ENCODE results near the gene IRX2. TPM values are rescaled to one million over a fixed set of nuclear protein-coding genes. Genes with fewer than 3 reads are reported as not detected.

Gene IRX2
- total and polyA plus RNA-seq, 2 donors (not counting 3 experiments of a cell fraction or from before 2014, with no cell fraction given) = not detected

DNA sequence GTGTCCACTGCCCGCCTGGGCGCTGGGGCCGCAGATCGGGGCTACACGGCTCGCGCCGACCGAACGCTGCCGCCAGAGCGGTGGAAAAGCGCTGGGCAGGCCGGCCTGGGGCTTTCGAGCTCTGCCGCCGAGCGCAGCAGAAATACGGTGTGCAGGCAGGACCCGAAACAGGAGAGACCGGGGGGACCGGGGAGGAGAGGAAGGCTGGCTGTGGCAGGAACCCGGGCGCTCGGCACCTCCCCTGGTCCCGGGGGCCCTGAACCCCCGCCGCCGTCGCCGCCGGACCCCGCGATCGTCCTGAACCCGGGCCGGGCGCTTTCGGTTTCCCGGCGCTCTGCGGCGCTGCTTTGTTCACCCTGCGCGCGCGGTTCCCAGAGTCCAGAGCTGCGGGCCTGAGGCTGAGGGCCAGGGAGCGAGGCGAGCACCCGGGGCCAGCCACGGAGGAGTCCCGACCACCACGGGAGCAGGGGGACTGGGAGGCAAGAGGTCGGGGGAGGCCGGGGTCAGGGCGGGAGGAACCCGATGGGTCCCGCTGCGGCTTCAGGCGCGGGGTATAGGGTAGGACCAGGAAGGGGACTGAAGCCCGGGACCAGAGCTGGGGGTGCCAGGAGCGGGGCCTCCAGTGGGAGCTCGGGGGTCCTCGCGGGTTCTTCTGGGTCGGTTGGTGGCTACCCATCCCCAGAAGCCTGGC is 12.0 kb downstream of the IRX2 start:
- DNase-seq (ENCODE audit: low read depth, low spot score) (no peak), FAIRE-seq (no peak)
- no TSS peak for BruUV-seq (replicated peaks)
- Histone ChIP-seq H2AFZ (ENCODE audit: low read depth, low read length) (no peak overlapping the region), H3K4me3 (replicated peaks in 1 of 3; ENCODE audit: insufficient read depth in 1 of 3, low read depth in 1 of 3, low read length in 3 of 3) (peak overlapping the region in 1 of 3 experiments; percentile 18), H3K36me3 (ENCODE audit: control insufficient read depth in 2 of 2, extremely low read depth in 1 of 2, insufficient read depth in 2 of 2, low read length in 2 of 2) (no peaks in the 10 kb centered on the region), H4K20me1 (replicated peaks; ENCODE audit: control insufficient read depth, extremely low read depth, insufficient read depth, low read length) (no peaks in the 10 kb centered on the region), H3K9me1 (replicated peaks; ENCODE audit: control insufficient read depth, extremely low read depth, insufficient read depth, low read length) (no peaks in the 10 kb centered on the region), H3K79me2 (ENCODE audit: control insufficient read depth, insufficient read depth, low read length) (no peaks in the 10 kb centered on the region), H3K4me2 (ENCODE audit: insufficient read depth, low read length) (peak overlapping the region; percentile 6), H3K9ac (replicated peaks; ENCODE audit: extremely low read depth, insufficient read depth, low read length) (no peak overlapping the region), H3K9me3 (replicated peaks; ENCODE audit: control insufficient read depth, insufficient read depth, low read length) (no peaks in the 10 kb centered on the region), H3K4me1 (ENCODE audit: control insufficient read depth, extremely low read depth, insufficient read depth, low read length) (no peaks in the 10 kb centered on the region), H3K27me3 (ENCODE audit: control insufficient read depth in 2 of 2, insufficient read depth in 2 of 2, low read length in 2 of 2) (peaks cover 30 to 63% of the 10 kb centered on the region in 2 experiments), H3K27ac (ENCODE audit: insufficient read depth, low read depth, low read length) (no peak overlapping the region)
- ChIA-PET CTCF (no interaction called here), POLR2A (no interaction called here)
- TF ChIP-seq EZH2 (IDR thresholded peaks at IDR 0.05; ENCODE audit: borderline replicate concordance, low read depth, low read length, severe bottlenecking) = peak; percentile 62
- TF ChIP-seq GATA2 (IDR thresholded peaks at IDR 0.05; ENCODE audit: insufficient read depth, insufficient read length, low read depth, low read length) = no peak
- intact Hi-C loops (cut with micrococcal nuclease) (loop anchor here (10.0 kb wide), 1 partner anchor 855 kb away; the partner anchor contains the start of gene IRX1), dilution Hi-C loops (cut with MboI; ENCODE audit: extremely low pct_ligation_motif_present, low sequenced_read_pairs) (no loop called here)

GRCh38 chr5:2738700-2739359 is 12.6 kb downstream of the IRX2 start:
- no peaks in the 10 kb centered on the region for H3K4me1 ChIP-seq (ENCODE audit: control insufficient read depth, extremely low read depth, insufficient read depth, low read length)
- dilution Hi-C loops (cut with MboI; ENCODE audit: extremely low pct_ligation_motif_present, low sequenced_read_pairs) = no loop called here
- H3K9me1 ChIP-seq (replicated peaks; ENCODE audit: control insufficient read depth, extremely low read depth, insufficient read depth, low read length) = no peaks in the 10 kb centered on the region
- H3K9ac ChIP-seq (replicated peaks; ENCODE audit: extremely low read depth, insufficient read depth, low read length) = no peak overlapping the region
- peaks cover 30 to 56% of the 10 kb centered on the region in 2 experiments for H3K27me3 ChIP-seq (ENCODE audit: control insufficient read depth in 2 of 2, insufficient read depth in 2 of 2, low read length in 2 of 2)
- peak overlapping the region in 1 of 3 experiments; percentile 18 for H3K4me3 ChIP-seq (replicated peaks in 1 of 3; ENCODE audit: insufficient read depth in 1 of 3, low read depth in 1 of 3, low read length in 3 of 3)
- no peak for FAIRE-seq
- intact Hi-C loops (cut with micrococcal nuclease) = no loop called here
- POLR2A ChIA-PET = no interaction called here
- H3K9me3 ChIP-seq (replicated peaks; ENCODE audit: control insufficient read depth, insufficient read depth, low read length) = no peaks in the 10 kb centered on the region
- no peak overlapping the region for H2AFZ ChIP-seq (ENCODE audit: low read depth, low read length)
- no peak for DNase-seq (ENCODE audit: low read depth, low spot score)
- no peaks in the 10 kb centered on the region for H4K20me1 ChIP-seq (replicated peaks; ENCODE audit: control insufficient read depth, extremely low read depth, insufficient read depth, low read length)
- no peaks in the 10 kb centered on the region for H3K36me3 ChIP-seq (ENCODE audit: control insufficient read depth in 2 of 2, extremely low read depth in 1 of 2, insufficient read depth in 2 of 2, low read length in 2 of 2)
- TF ChIP-seq MYC (IDR thresholded peaks at IDR 0.05; ENCODE audit: low read depth, low read length) (no peak), GATA2 (IDR thresholded peaks at IDR 0.05; ENCODE audit: insufficient read depth, insufficient read length, low read depth, low read length) (no peak), MAX (IDR thresholded peaks at IDR 0.05; ENCODE audit: insufficient read depth, insufficient read length) (no peak), EZH2 (IDR thresholded peaks at IDR 0.05; ENCODE audit: borderline replicate concordance, low read depth, low read length, severe bottlenecking) (no peak), JUN (IDR thresholded peaks at IDR 0.05; ENCODE audit: borderline replicate concordance, insufficient read depth, insufficient read length, low read depth) (no peak), POLR2A (IDR thresholded peaks at IDR 0.05; ENCODE audit: low read depth, low read length) (no peak), POLR2AphosphoS5 (IDR thresholded peaks at IDR 0.05; ENCODE audit: insufficient read depth, low read depth, low read length) (no peak), FOS (IDR thresholded peaks at IDR 0.05; ENCODE audit: borderline replicate concordance, insufficient read depth, low read length) (no peak)
- TF ChIP-seq, protein P1, sequence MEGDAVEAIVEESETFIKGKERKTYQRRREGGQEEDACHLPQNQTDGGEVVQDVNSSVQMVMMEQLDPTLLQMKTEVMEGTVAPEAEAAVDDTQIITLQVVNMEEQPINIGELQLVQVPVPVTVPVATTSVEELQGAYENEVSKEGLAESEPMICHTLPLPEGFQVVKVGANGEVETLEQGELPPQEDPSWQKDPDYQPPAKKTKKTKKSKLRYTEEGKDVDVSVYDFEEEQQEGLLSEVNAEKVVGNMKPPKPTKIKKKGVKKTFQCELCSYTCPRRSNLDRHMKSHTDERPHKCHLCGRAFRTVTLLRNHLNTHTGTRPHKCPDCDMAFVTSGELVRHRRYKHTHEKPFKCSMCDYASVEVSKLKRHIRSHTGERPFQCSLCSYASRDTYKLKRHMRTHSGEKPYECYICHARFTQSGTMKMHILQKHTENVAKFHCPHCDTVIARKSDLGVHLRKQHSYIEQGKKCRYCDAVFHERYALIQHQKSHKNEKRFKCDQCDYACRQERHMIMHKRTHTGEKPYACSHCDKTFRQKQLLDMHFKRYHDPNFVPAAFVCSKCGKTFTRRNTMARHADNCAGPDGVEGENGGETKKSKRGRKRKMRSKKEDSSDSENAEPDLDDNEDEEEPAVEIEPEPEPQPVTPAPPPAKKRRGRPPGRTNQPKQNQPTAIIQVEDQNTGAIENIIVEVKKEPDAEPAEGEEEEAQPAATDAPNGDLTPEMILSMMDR (IDR thresholded peaks at IDR 0.05; ENCODE audit: extremely low read depth in 1 of 2, insufficient read depth in 1 of 2, low read depth in 1 of 2, low read length in 2 of 2) = no peak
- H3K4me2 ChIP-seq (ENCODE audit: insufficient read depth, low read length) = no peak overlapping the region
- no peaks in the 10 kb centered on the region for H3K79me2 ChIP-seq (ENCODE audit: control insufficient read depth, insufficient read depth, low read length)
- CTCF ChIA-PET = no interaction called here
- no TSS peak for BruUV-seq (replicated peaks)
- no peak overlapping the region for H3K27ac ChIP-seq (ENCODE audit: insufficient read depth, low read depth, low read length)
